ENCODE results near the gene USP22. TPM values are rescaled to one million over a fixed set of nuclear protein-coding genes. Genes with fewer than 3 reads are reported as not detected.

The USP22 gene
- total RNA-seq, 4 donors from 2014 or later = 61.7 to 91.2 (median 78.0) TPM

- Histone ChIP-seq H3K4me1 (peaks cover 0 to 40% (median 9%) of the 10 kb centered on the region in 3 donors), H3K4me3 (no peak overlapping the region), H3K27me3 (no peaks in the 10 kb centered on the region), H3K9me3 (no peaks in the 10 kb centered on the region), H3K36me3 (peaks cover 52 to 89% (median 64%) of the 10 kb centered on the region in 3 donors), H3K27ac (peak overlapping the region in 1 of 4 donors; percentile 13)
- no peak for DNase-seq
- no peak for TF ChIP-seq POLR2A (IDR thresholded peaks at IDR 0.05)
- 55 to 80% methylated on average over 6 to 11 of the region's 11 CpGs for WGBS, 2 donors
- intact Hi-C loops (cut with DNase I) = no loop called here
Measured at GRCh38 chr17:21003007-21003621, 39.7 kb downstream of the USP22 start.

GRCh38 chr17:21002309-21003006, 40.4 kb downstream of the USP22 start:
- TF ChIP-seq CTCF (IDR thresholded peaks at IDR 0.05) = no peak
- no peak for TF ChIP-seq POLR2A (IDR thresholded peaks at IDR 0.05)
- Histone ChIP-seq H3K27me3 (no peaks in the 10 kb centered on the region), H3K27ac (no peak overlapping the region), H3K36me3 (peaks cover 46 to 83% (median 58%) of the 10 kb centered on the region in 3 donors), H3K9me3 (no peaks in the 10 kb centered on the region), H3K4me1 (peaks cover 0 to 44% (median 12%) of the 10 kb centered on the region in 3 donors), H3K4me3 (no peak overlapping the region)
- no peak for DNase-seq
- intact Hi-C loops (cut with DNase I) = no loop called here
- WGBS, 2 donors = 90 to 96% methylated on average over 13 to 14 of the region's 26 CpGs

GRCh38 chr17:21001813-21002221, 41.0 kb downstream of the USP22 start:
- Histone ChIP-seq H3K36me3 (peaks cover 40 to 76% (median 51%) of the 10 kb centered on the region in 3 donors), H3K4me3 (no peak overlapping the region), H3K9me3 (no peaks in the 10 kb centered on the region), H3K27me3 (no peaks in the 10 kb centered on the region), H3K27ac (peak overlapping the region in 1 of 4 donors; percentile 25), H3K4me1 (peaks cover 0 to 48% (median 12%) of the 10 kb centered on the region in 3 donors)
- no peak for DNase-seq
- TF ChIP-seq POLR2A (IDR thresholded peaks at IDR 0.05) (no peak), CTCF (IDR thresholded peaks at IDR 0.05) (no peak)
- WGBS, 2 donors = 72 to 83% methylated on average over 12 of the region's 12 CpGs
- intact Hi-C loops (cut with DNase I) = no loop called here

- peaks cover 35 to 71% (median 46%) of the 10 kb centered on the region in 3 donors for H3K36me3 ChIP-seq
- WGBS, 2 donors = 62 to 63% methylated on average over 6 of the region's 7 CpGs
- H3K4me1 ChIP-seq = peaks cover 0 to 48% (median 12%) of the 10 kb centered on the region in 3 donors
- DNase-seq = no peak
- H3K27ac ChIP-seq = peak overlapping the region in 2 of 4 donors; percentile 23 to 25
- no peaks in the 10 kb centered on the region for H3K27me3 ChIP-seq
- no peak for TF ChIP-seq CTCF (IDR thresholded peaks at IDR 0.05)
- no peaks in the 10 kb centered on the region for H3K9me3 ChIP-seq
- intact Hi-C loops (cut with DNase I) = no loop called here
- no peak overlapping the region for H3K4me3 ChIP-seq
Measured at GRCh38 chr17:21001111-21001812, 41.5 kb downstream of the USP22 start.

GRCh38 chr17:20999841-21000532, 42.8 kb downstream of the USP22 start:
- Histone ChIP-seq H3K27me3 (no peaks in the 10 kb centered on the region), H3K36me3 (peaks cover 29 to 58% (median 35%) of the 10 kb centered on the region in 3 donors), H3K4me3 (no peak overlapping the region), H3K27ac (peak overlapping the region in 2 of 4 donors; percentile 16 to 30), H3K9me3 (no peaks in the 10 kb centered on the region), H3K4me1 (peaks cover 0 to 48% (median 12%) of the 10 kb centered on the region in 3 donors)
- 75 to 82% methylated on average over 11 to 13 of the region's 13 CpGs for WGBS, 2 donors
- intact Hi-C loops (cut with DNase I) = no loop called here
- no peak for DNase-seq
- TF ChIP-seq POLR2A (IDR thresholded peaks at IDR 0.05) = no peak
- no peak for TF ChIP-seq CTCF (IDR thresholded peaks at IDR 0.05)

Data from esophagus squamous epithelium (tissue), 5 donors.